A549 (cell line): ENCODE results near the gene TGFBR1. TPM values are rescaled to one million over a fixed set of nuclear protein-coding genes. Genes with fewer than 3 reads are reported as not detected.

Experiments used
- ATAC-seq, 2 experiments: fragments of 200-7000 bp in 1 of 2; fragments of >200 bp in 1 of 2; cut with Nextera tagmentation in 1 of 2; cut with Tn5 transposase in 1 of 2; 3 replicates each; pipeline versions ENCODE4 v1.8.0 to v1.9.1; 2018 to 2020; ENCODE audit warnings: mild to moderate bottlenecking in 1 of 2, moderate library complexity in 1 of 2
- CTCF ChIA-PET: fragments of 300-600 bp; sonication (Branson Sonifier 250); formaldehyde crosslinking; extraction: SDS; loops from one replicate; lab custom pipeline; 2021; ENCODE audit warnings: antibody characterized with exemption, inconsistent platforms; lab: Yijun Ruan, JAX
- POLR2A ChIA-PET: fragments of 350-600 bp; formaldehyde crosslinking; extraction: SDS; loops from one replicate; lab custom pipeline; 2021; ENCODE audit warnings: antibody characterized with exemption, inconsistent platforms; lab: Yijun Ruan, JAX
- DNase-seq, 2 experiments: peaks; one replicate each; pipeline versions ENCODE4 v3.0.0 to v3.0.0-alpha.2; 2011 to 2016; ENCODE audit warnings: low read depth in 1 of 2, low spot score in 1 of 2
- FAIRE-seq: peaks from 2 replicates; lab custom pipeline; 2011; peaks lifted over from hg19 to GRCh38; lab: Jason Lieb, UNC
- H3K27ac ChIP-seq, 2 experiments: fragments of >200 bp; sonication (Bioruptor Twin); formaldehyde crosslinking; 3 replicates each; pipeline ENCODE4 v1.5.1; 2016 to 2017
- H3K4me1 ChIP-seq: fragments of >200 bp; sonication (Bioruptor Twin); formaldehyde crosslinking; 3 replicates; pipeline ENCODE4 v1.6.1; 2016
- H3K4me2 ChIP-seq: fragments of >200 bp; sonication (Bioruptor Twin); formaldehyde crosslinking; 3 replicates; pipeline ENCODE4 v1.6.1; 2016
- H3K4me3 ChIP-seq: fragments of >200 bp; sonication (Bioruptor Twin); formaldehyde crosslinking; 3 replicates; pipeline ENCODE4 v1.5.1; 2016
- H3K9me3 ChIP-seq: fragments of >200 bp; sonication (Bioruptor Twin); formaldehyde crosslinking; 3 replicates; pipeline ENCODE4 v1.6.1; 2016
- EHMT2 ChIP-seq: fragments of 200-600 bp; sonication (generic); IDR thresholded peaks from 2 replicates; pipeline ENCODE4 v1.6.1; 2016; ENCODE audit warnings: antibody characterized with exemption, low read depth, mild to moderate bottlenecking, moderate library complexity
- FOXS1 ChIP-seq: fragments of 250-450 bp; sonication (Bioruptor Pico); IDR thresholded peaks from 2 replicates; pipeline ENCODE4 v1.5.0; 2020; ENCODE audit warnings: mild to moderate bottlenecking, moderate library complexity
- HDAC2 ChIP-seq: fragments of 200-600 bp; sonication (generic); IDR thresholded peaks from 2 replicates; pipeline ENCODE4 v1.6.1; 2016
- MAFK ChIP-seq: fragments of 450-650 bp; IDR thresholded peaks from 2 replicates; pipeline ENCODE4 v1.6.1; 2014; ENCODE audit not compliant: partially characterized antibody
- NR3C1 ChIP-seq: fragments of >200 bp; sonication (Bioruptor Twin); formaldehyde crosslinking; IDR thresholded peaks from 3 replicates; pipeline ENCODE4 v1.6.1; 2017
- POLR2A ChIP-seq: IDR thresholded peaks from 2 replicates; pipeline ENCODE4 v1.6.1; 2012; ENCODE audit warnings: mild to moderate bottlenecking, low read length
- POLR2AphosphoS2 ChIP-seq: conservative IDR thresholded peaks from 2 replicates; pipeline ENCODE4 v1.6.1; 2012; ENCODE audit warnings: low read length, improper control_type of control experiment, inconsistent platforms
- USF2 ChIP-seq: fragments of 450-650 bp; IDR thresholded peaks from 2 replicates; pipeline ENCODE4 v1.6.1; 2014; ENCODE audit warnings: antibody characterized with exemption
- WGBS: methylation state at CpG from one replicate; pipeline ENCODE4 v1.1.6; 2017; ENCODE audit errors: missing lambda C conversion rate; 5-methylcytosine and 5-hydroxymethylcytosine counted together
- polyA plus RNA-seq, 4 experiments: library from polyadenylated mRNA; depleted of rRNA in 3 of 4; stranded (reverse); fragments of >200 nt; fragmentation: RNase III in 1 of 4; extraction: RNeasy Plus Mini Kit Qiagen cat#74134 plus additional on column Dnase treatment in 1 of 4; gene quantifications; 2 replicates in 3 of 4; 3 replicates in 1 of 4; pipeline ENCODE4 v1.2.3, GENCODE V29; 2011 to 2017
- small RNA-seq, 6 experiments: library from RNA; depleted of rRNA; stranded (forward); fragments of <200 nt; gene quantifications; one replicate each; pipeline ENCODE3, GENCODE V24; 2012

Gene TGFBR1
- polyA plus RNA-seq, 2 of the 4 experiments (the other 2 are of a cell fraction): 25.8 to 45.5 TPM

- TF ChIP-seq POLR2A: no peak
These were observed 93.1 kb downstream of the TGFBR1 start (continued) for GRCh38 chr9:99197987-99198386.

- Histone ChIP-seq H3K27ac (no peak overlapping the region), H3K4me2 (no peak overlapping the region), H3K9me3 (no peaks in the 10 kb centered on the region), H3K4me3 (no peak overlapping the region), H3K4me1 (no peaks in the 10 kb centered on the region)
- ATAC-seq (no peak), FAIRE-seq (no peak), DNase-seq (no peak)
- POLR2A ChIA-PET: no interaction called here
- TF ChIP-seq EHMT2 (no peak), HDAC2 (no peak)
- 50% methylated on average over 8 of the region's 8 CpGs for WGBS
- CTCF ChIA-PET: interaction anchor here (0.6 to 8.0 kb wide), 2 partner anchors 14 to 359 kb away, joined by 3 to 66 read pairs; no protein-coding TSS in a partner anchor
These were observed 95.1 kb downstream of the TGFBR1 start for GRCh38 chr9:99199938-99200539.

- H3K4me1 ChIP-seq: no peaks in the 10 kb centered on the region
- ChIA-PET POLR2A (no interaction called here), CTCF (interaction anchor here (0.6 to 1.5 kb wide), 3 partner anchors 17 to 60 kb away, joined by 3 to 6 read pairs (median 4); no protein-coding TSS in a partner anchor)
- ATAC-seq (no peak), FAIRE-seq (no peak), DNase-seq (no peak)
- H3K9me3 ChIP-seq: no peaks in the 10 kb centered on the region
- H3K4me3 ChIP-seq: no peak overlapping the region
- TF ChIP-seq MAFK (no peak), FOXS1 (CRISPR knock-in tag) (no peak), USF2 (no peak), NR3C1 (no peak), POLR2AphosphoS2 (no peak)
- 70% methylated on average over 5 of the region's 5 CpGs for WGBS
- H3K4me2 ChIP-seq: no peak overlapping the region
- no peak overlapping the region for H3K27ac ChIP-seq
These were observed 96.7 kb downstream of the TGFBR1 start for GRCh38 chr9:99201603-99202002.

Small RNA genes lying within 50 kb of the gene (small RNA-seq; reads per million reads assigned to genes)
- 0 reads per million in 6 experiments for gene RN7SL794P
- gene RNA5SP290: 0 to 0.19 (median 0) reads per million in 6 experiments

Other genes starting within 250 kb of the TGFBR1 start
- gene COL15A1, start 161.2 kb upstream of the TGFBR1 start, polyA plus RNA-seq (2011; rRNA removed): 0.08 and 0.09 TPM in 2 replicates
- gene COL15A1, start 161.2 kb upstream of the TGFBR1 start, polyA plus RNA-seq (2017; fragmentation: RNase III; extraction: RNeasy Plus Mini Kit Qiagen cat#74134 plus additional on column Dnase treatment): 0.09 to 0.15 TPM (median 0.12 TPM) in 3 replicates
- gene ALG2, start 116.8 kb downstream of the TGFBR1 start, polyA plus RNA-seq (2011; rRNA removed): 76.3 and 77.9 TPM in 2 replicates
- 26.1 to 26.6 TPM (median 26.2 TPM) in 3 replicates for gene ALG2, start 116.8 kb downstream of the TGFBR1 start, polyA plus RNA-seq (2017; fragmentation: RNase III; extraction: RNeasy Plus Mini Kit Qiagen cat#74134 plus additional on column Dnase treatment)
- gene SEC61B, start 117.2 kb downstream of the TGFBR1 start, polyA plus RNA-seq (2011; rRNA removed): 190 and 194 TPM in 2 replicates
- gene SEC61B, start 117.2 kb downstream of the TGFBR1 start, polyA plus RNA-seq (2017; fragmentation: RNase III; extraction: RNeasy Plus Mini Kit Qiagen cat#74134 plus additional on column Dnase treatment): 274 to 284 TPM (median 275 TPM) in 3 replicates